ENCODE results near the gene ADCY3.

- TF ChIP-seq CTCF (IDR thresholded peaks at IDR 0.05 in 4 of 5, conservative IDR thresholded peaks at IDR 0.05 in 1 of 5): no peak
- no peak for TF ChIP-seq POLR2A (IDR thresholded peaks at IDR 0.05)
Measured at GRCh38 chr2:24855726-24856125, 64.3 kb downstream of the ADCY3 start.
